ENCODE results near the gene NTS.

NTS gene

DNA sequence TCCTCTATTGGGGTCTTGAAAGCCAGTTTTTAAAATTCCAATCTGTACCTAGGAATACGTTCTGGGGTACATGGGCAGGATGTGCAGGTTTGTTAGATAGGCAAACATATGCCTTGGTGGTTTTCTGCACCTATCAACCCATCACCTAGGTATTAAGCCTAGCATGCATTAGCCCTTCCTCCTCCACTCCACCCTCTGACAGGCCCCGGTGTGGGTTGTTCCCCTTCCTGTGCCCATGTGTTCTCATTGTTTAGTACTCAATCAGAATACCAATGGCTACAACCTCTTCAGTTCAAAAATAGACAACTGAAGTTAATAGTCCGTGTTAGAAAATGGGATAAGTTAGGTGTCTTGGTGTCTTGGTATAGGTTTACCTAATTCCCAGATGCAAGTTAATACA lies 3.4 kb downstream of the NTS start:
- Histone ChIP-seq H3K9ac (ENCODE audit: low read depth, low read length, poor library complexity) (no peak overlapping the region), H2BK12ac (ENCODE audit: low read length) (no peak overlapping the region), H4K91ac (ENCODE audit: low read depth, low read length, poor library complexity) (no peak overlapping the region), H2AK5ac (ENCODE audit: low read depth, low read length) (no peak overlapping the region), H2BK5ac (ENCODE audit: low read length) (no peak overlapping the region), H3K27ac (replicated peaks; ENCODE audit: low read length) (no peak overlapping the region), H3K18ac (ENCODE audit: low read length) (no peak overlapping the region), H3K4me3 (ENCODE audit: low read length in 2 of 2) (no peak overlapping the region), H3K27me3 (ENCODE audit: control insufficient read depth in 3 of 3, insufficient read depth in 3 of 3, low read depth in 1 of 3, low read length in 3 of 3) (no peaks in the 10 kb centered on the region), H3K4me1 (ENCODE audit: control insufficient read depth in 2 of 2, insufficient read depth in 1 of 2, low read depth in 1 of 2, low read length in 2 of 2) (peaks cover 0 to 3% of the 10 kb centered on the region in 2 donors), H2AFZ (ENCODE audit: low read length) (no peak overlapping the region), H3K4ac (ENCODE audit: low read length) (no peak overlapping the region), H3K23ac (ENCODE audit: low read depth, low read length, poor library complexity) (no peak overlapping the region), H3K4me2 (ENCODE audit: insufficient read depth, low read length, poor library complexity, severe bottlenecking) (no peak overlapping the region), H3K36me3 (replicated peaks in 1 of 2; ENCODE audit: control insufficient read depth in 2 of 2, insufficient read depth in 2 of 2, low read length in 2 of 2) (no peaks in the 10 kb centered on the region), H3K9me3 (replicated peaks in 1 of 2; ENCODE audit: control insufficient read depth in 2 of 2, insufficient read depth in 1 of 2, low read depth in 1 of 2, low read length in 2 of 2) (no peaks in the 10 kb centered on the region), H2BK120ac (ENCODE audit: low read depth, low read length) (no peak overlapping the region), H2BK15ac (ENCODE audit: low read length) (no peak overlapping the region), H3K14ac (ENCODE audit: low read length) (no peak overlapping the region), H4K8ac (ENCODE audit: low read depth, low read length) (no peak overlapping the region), H3K79me1 (ENCODE audit: low read depth, low read length) (no peaks in the 10 kb centered on the region)
- no CpG with 5 or more reads among the region's 3 CpGs for WGBS, 2 donors (ENCODE audit: extremely low coverage in 2 of 2, insufficient read length in 2 of 2, insufficient replicate concordance in 1 of 2)
- no peak for DNase-seq (ENCODE audit: low spot score)

DNA sequence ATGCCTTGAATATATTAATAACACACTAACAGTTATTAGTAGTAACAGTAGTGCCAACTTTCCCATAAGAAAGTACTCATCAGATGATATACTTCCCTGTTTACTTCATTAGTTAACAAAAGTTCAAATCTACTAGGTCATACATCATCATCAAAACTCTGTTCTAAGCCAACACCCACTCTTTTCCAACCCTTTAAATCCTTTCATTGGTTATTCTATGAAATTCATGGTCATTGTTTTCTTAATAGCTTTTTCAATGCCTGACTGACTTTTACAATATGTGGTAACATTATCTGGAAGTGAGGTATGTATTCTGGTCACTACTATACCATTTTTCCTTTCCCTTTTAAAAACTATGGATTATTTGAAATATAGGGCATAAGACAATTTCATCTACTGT lies 9.7 kb downstream of the NTS start:
- no peak overlapping the region for H3K9ac ChIP-seq (ENCODE audit: low read depth, low read length, poor library complexity)
- no peaks in the 10 kb centered on the region for H3K9me3 ChIP-seq (replicated peaks in 1 of 2; ENCODE audit: control insufficient read depth in 2 of 2, insufficient read depth in 1 of 2, low read depth in 1 of 2, low read length in 2 of 2)
- H3K27ac ChIP-seq (replicated peaks; ENCODE audit: low read length), result no peak overlapping the region
- H3K18ac ChIP-seq (ENCODE audit: low read length), result no peak overlapping the region
- H3K4me2 ChIP-seq (ENCODE audit: insufficient read depth, low read length, poor library complexity, severe bottlenecking), result no peak overlapping the region
- no peak overlapping the region for H3K23ac ChIP-seq (ENCODE audit: low read depth, low read length, poor library complexity)
- H3K79me1 ChIP-seq (ENCODE audit: low read depth, low read length), result no peaks in the 10 kb centered on the region
- no peak overlapping the region for H2AK5ac ChIP-seq (ENCODE audit: low read depth, low read length)
- no peak overlapping the region for H2BK15ac ChIP-seq (ENCODE audit: low read length)
- H2BK5ac ChIP-seq (ENCODE audit: low read length), result no peak overlapping the region
- H2BK12ac ChIP-seq (ENCODE audit: low read length), result no peak overlapping the region
- no peak overlapping the region for H3K4ac ChIP-seq (ENCODE audit: low read length)
- no peak overlapping the region for H3K4me3 ChIP-seq (ENCODE audit: low read length in 2 of 2)
- no peaks in the 10 kb centered on the region for H3K4me1 ChIP-seq (ENCODE audit: control insufficient read depth in 2 of 2, insufficient read depth in 1 of 2, low read depth in 1 of 2, low read length in 2 of 2)
- DNase-seq (ENCODE audit: low spot score), result no peak
- H2AFZ ChIP-seq (ENCODE audit: low read length), result no peak overlapping the region
- no peaks in the 10 kb centered on the region for H3K27me3 ChIP-seq (ENCODE audit: control insufficient read depth in 3 of 3, insufficient read depth in 3 of 3, low read depth in 1 of 3, low read length in 3 of 3)
- no peak overlapping the region for H3K14ac ChIP-seq (ENCODE audit: low read length)
- no peak overlapping the region for H4K8ac ChIP-seq (ENCODE audit: low read depth, low read length)
- H2BK120ac ChIP-seq (ENCODE audit: low read depth, low read length), result no peak overlapping the region
- H4K91ac ChIP-seq (ENCODE audit: low read depth, low read length, poor library complexity), result no peak overlapping the region
- no peaks in the 10 kb centered on the region for H3K36me3 ChIP-seq (replicated peaks in 1 of 2; ENCODE audit: control insufficient read depth in 2 of 2, insufficient read depth in 2 of 2, low read length in 2 of 2)

DNA sequence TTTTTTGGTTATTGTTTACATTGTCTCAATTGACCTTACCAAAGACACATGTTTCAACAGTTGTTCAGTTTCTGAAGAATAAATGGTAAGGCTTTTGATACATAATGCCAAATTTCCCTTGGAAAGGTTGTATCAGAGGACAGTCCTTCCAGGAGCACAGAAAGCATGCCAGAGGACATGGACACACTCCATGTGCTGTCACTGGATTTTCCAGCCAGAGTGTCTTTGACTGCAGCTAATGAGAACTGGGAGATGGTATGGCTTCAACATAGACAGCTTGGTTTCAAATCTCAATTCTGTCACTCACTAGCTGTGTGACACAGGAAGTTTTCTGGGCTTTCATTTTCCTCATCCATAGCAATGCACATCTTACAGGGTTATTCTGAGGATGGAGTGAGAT lies 20.6 kb downstream of the NTS start:
- H3K18ac ChIP-seq (ENCODE audit: low read length), result no peak overlapping the region
- no peak overlapping the region for H2BK5ac ChIP-seq (ENCODE audit: low read length)
- no peaks in the 10 kb centered on the region for H3K79me1 ChIP-seq (ENCODE audit: low read depth, low read length)
- no peaks in the 10 kb centered on the region for H3K27me3 ChIP-seq (ENCODE audit: control insufficient read depth in 3 of 3, insufficient read depth in 3 of 3, low read depth in 1 of 3, low read length in 3 of 3)
- no peak for DNase-seq (ENCODE audit: low spot score)
- H2BK15ac ChIP-seq (ENCODE audit: low read length), result no peak overlapping the region
- no peak overlapping the region for H2AK5ac ChIP-seq (ENCODE audit: low read depth, low read length)
- H3K4me2 ChIP-seq (ENCODE audit: insufficient read depth, low read length, poor library complexity, severe bottlenecking), result no peak overlapping the region
- no peak overlapping the region for H3K4ac ChIP-seq (ENCODE audit: low read length)
- H3K27ac ChIP-seq (replicated peaks; ENCODE audit: low read length), result no peak overlapping the region
- no peak overlapping the region for H2AFZ ChIP-seq (ENCODE audit: low read length)
- H4K8ac ChIP-seq (ENCODE audit: low read depth, low read length), result no peak overlapping the region
- H3K23ac ChIP-seq (ENCODE audit: low read depth, low read length, poor library complexity), result no peak overlapping the region
- H3K4me3 ChIP-seq (ENCODE audit: low read length in 2 of 2), result no peak overlapping the region
- no peak overlapping the region for H2BK12ac ChIP-seq (ENCODE audit: low read length)
- no peaks in the 10 kb centered on the region for H3K9me3 ChIP-seq (replicated peaks in 1 of 2; ENCODE audit: control insufficient read depth in 2 of 2, insufficient read depth in 1 of 2, low read depth in 1 of 2, low read length in 2 of 2)
- H3K4me1 ChIP-seq (ENCODE audit: control insufficient read depth in 2 of 2, insufficient read depth in 1 of 2, low read depth in 1 of 2, low read length in 2 of 2), result no peaks in the 10 kb centered on the region
- no peak overlapping the region for H2BK120ac ChIP-seq (ENCODE audit: low read depth, low read length)
- no peaks in the 10 kb centered on the region for H3K36me3 ChIP-seq (replicated peaks in 1 of 2; ENCODE audit: control insufficient read depth in 2 of 2, insufficient read depth in 2 of 2, low read length in 2 of 2)
- H3K9ac ChIP-seq (ENCODE audit: low read depth, low read length, poor library complexity), result no peak overlapping the region
- no peak overlapping the region for H3K14ac ChIP-seq (ENCODE audit: low read length)
- H4K91ac ChIP-seq (ENCODE audit: low read depth, low read length, poor library complexity), result no peak overlapping the region

DNA sequence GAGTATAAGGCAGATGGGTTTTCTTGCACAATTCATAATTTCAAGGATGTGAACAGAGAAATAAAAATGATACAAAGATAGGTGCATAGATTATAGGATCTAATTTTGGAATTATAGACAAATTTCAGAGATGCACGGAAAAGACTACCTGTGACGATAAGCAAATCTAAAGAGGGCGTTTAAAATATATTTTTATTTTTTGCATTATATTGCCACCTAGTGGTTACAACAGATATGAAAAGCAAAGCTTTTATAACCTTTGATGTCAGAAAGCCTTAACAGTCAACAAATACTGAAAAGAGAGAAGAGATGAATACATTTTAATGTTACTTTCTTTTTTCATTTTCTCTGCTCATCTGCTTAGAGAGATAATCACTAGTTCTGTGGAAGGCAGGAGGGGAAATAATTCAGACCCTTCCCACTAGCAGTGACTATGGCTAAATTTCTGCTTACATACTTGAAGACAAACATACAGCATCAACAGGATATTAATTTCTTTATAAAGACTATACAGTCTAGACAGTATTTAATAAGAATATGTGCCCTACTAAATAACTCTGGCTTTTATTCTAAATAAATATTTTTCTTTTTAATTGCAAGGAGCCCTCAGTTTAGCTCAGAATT lies 46.3 kb downstream of the NTS start:
- no CpG with 5 or more reads among the region's 3 CpGs for WGBS, 2 donors (ENCODE audit: extremely low coverage in 2 of 2, insufficient read length in 2 of 2, insufficient replicate concordance in 1 of 2)
- Histone ChIP-seq H2BK15ac (ENCODE audit: low read length) (no peak overlapping the region), H3K4me3 (ENCODE audit: low read length in 2 of 2) (no peak overlapping the region), H2BK120ac (ENCODE audit: low read depth, low read length) (no peak overlapping the region), H4K8ac (ENCODE audit: low read depth, low read length) (no peak overlapping the region), H3K36me3 (replicated peaks in 1 of 2; ENCODE audit: control insufficient read depth in 2 of 2, insufficient read depth in 2 of 2, low read length in 2 of 2) (no peaks in the 10 kb centered on the region), H3K4ac (ENCODE audit: low read length) (no peak overlapping the region), H3K9me3 (replicated peaks in 1 of 2; ENCODE audit: control insufficient read depth in 2 of 2, insufficient read depth in 1 of 2, low read depth in 1 of 2, low read length in 2 of 2) (no peaks in the 10 kb centered on the region), H3K4me1 (ENCODE audit: control insufficient read depth in 2 of 2, insufficient read depth in 1 of 2, low read depth in 1 of 2, low read length in 2 of 2) (no peaks in the 10 kb centered on the region), H3K4me2 (ENCODE audit: insufficient read depth, low read length, poor library complexity, severe bottlenecking) (no peak overlapping the region), H3K14ac (ENCODE audit: low read length) (no peak overlapping the region), H4K91ac (ENCODE audit: low read depth, low read length, poor library complexity) (no peak overlapping the region), H2AFZ (ENCODE audit: low read length) (no peak overlapping the region), H2BK5ac (ENCODE audit: low read length) (no peak overlapping the region), H3K27me3 (ENCODE audit: control insufficient read depth in 3 of 3, insufficient read depth in 3 of 3, low read depth in 1 of 3, low read length in 3 of 3) (no peaks in the 10 kb centered on the region), H2BK12ac (ENCODE audit: low read length) (no peak overlapping the region), H3K9ac (ENCODE audit: low read depth, low read length, poor library complexity) (no peak overlapping the region), H3K27ac (replicated peaks; ENCODE audit: low read length) (no peak overlapping the region), H3K23ac (ENCODE audit: low read depth, low read length, poor library complexity) (no peak overlapping the region), H3K18ac (ENCODE audit: low read length) (no peak overlapping the region), H2AK5ac (ENCODE audit: low read depth, low read length) (no peak overlapping the region), H3K79me1 (ENCODE audit: low read depth, low read length) (no peaks in the 10 kb centered on the region)
- DNase-seq (ENCODE audit: low spot score), result peak; percentile 6
